ENCODE measurements around the gene CACNA2D3. TPM values are rescaled to one million over a fixed set of nuclear protein-coding genes. Genes with fewer than 3 reads are reported as not detected.

CACNA2D3 gene
- polyA plus RNA-seq, 2 of the 4 experiments (the other 2 are of a cell fraction) = 0.04 to 0.05 TPM

- DNase-seq (ENCODE audit: low read depth in 1 of 2, low spot score in 1 of 2) = no peak
- 18% methylated on average over 4 of the region's 4 CpGs for WGBS (ENCODE audit: missing lambda C conversion rate)
- Histone ChIP-seq H3K4me2 (no peak overlapping the region), H3K4me3 (no peak overlapping the region), H3K4me1 (no peaks in the 10 kb centered on the region), H3K9me3 (no peaks in the 10 kb centered on the region), H3K27ac (no peak overlapping the region)
- ChIA-PET POLR2A (no interaction called here), CTCF (no interaction called here)
- TF ChIP-seq REST (IDR thresholded peaks at IDR 0.05) (no peak), POLR2AphosphoS2 (conservative IDR thresholded peaks at IDR 0.05; ENCODE audit: low read length) (no peak), NFE2L2 (conservative IDR thresholded peaks at IDR 0.05; ENCODE audit: low read length) (no peak), ATOH8 (CRISPR knock-in tag; IDR thresholded peaks at IDR 0.05; ENCODE audit: low read depth) (no peak), CTCF (IDR thresholded peaks at IDR 0.05) (no peak), PBX3 (IDR thresholded peaks at IDR 0.05) (no peak)
- no peak for ATAC-seq
- no peak for FAIRE-seq
These were observed 650.9 kb downstream of the CACNA2D3 start for GRCh38 chr3:54773271-54773670.

GRCh38 chr3:54776601-54777000 is 654.2 kb downstream of the CACNA2D3 start:
- ChIA-PET CTCF (no interaction called here), POLR2A (no interaction called here)
- FAIRE-seq = no peak
- DNase-seq (ENCODE audit: low read depth in 1 of 2, low spot score in 1 of 2) = no peak
- 5% methylated on average over 2 of the region's 2 CpGs for WGBS (ENCODE audit: missing lambda C conversion rate)
- H3K4me2 ChIP-seq = no peak overlapping the region
- ATAC-seq = no peak
- no peak overlapping the region for H3K4me3 ChIP-seq
- H3K4me1 ChIP-seq = no peaks in the 10 kb centered on the region
- TF ChIP-seq TFCP2L1 (CRISPR knock-in tag; IDR thresholded peaks at IDR 0.05) = no peak
- TF ChIP-seq FOSL2 (IDR thresholded peaks at IDR 0.05) = no peak
- TF ChIP-seq FOSL2 (CRISPR knock-in tag; IDR thresholded peaks at IDR 0.05) = no peak
- TF ChIP-seq ESRRA (IDR thresholded peaks at IDR 0.05; ENCODE audit: borderline replicate concordance, low read length) = no peak
- TF ChIP-seq HDAC2 (IDR thresholded peaks at IDR 0.05) = no peak
- TF ChIP-seq EHMT2 (IDR thresholded peaks at IDR 0.05; ENCODE audit: low read depth) = no peak
- no peak for TF ChIP-seq RARB (CRISPR knock-in tag; IDR thresholded peaks at IDR 0.05)
- H3K9me3 ChIP-seq = no peaks in the 10 kb centered on the region
- no peak overlapping the region for H3K27ac ChIP-seq

GRCh38 chr3:54777141-54777540 is 654.8 kb downstream of the CACNA2D3 start:
- ChIA-PET POLR2A (no interaction called here), CTCF (no interaction called here)
- 3% methylated on average over 2 of the region's 2 CpGs for WGBS (ENCODE audit: missing lambda C conversion rate)
- FAIRE-seq (no peak), DNase-seq (ENCODE audit: low read depth in 1 of 2, low spot score in 1 of 2) (no peak), ATAC-seq (no peak)
- no peak overlapping the region for H3K27ac ChIP-seq
- TF ChIP-seq FOSB (CRISPR knock-in tag; IDR thresholded peaks at IDR 0.05) (no peak), CEBPB (IDR thresholded peaks at IDR 0.05) (no peak), POLR2A (IDR thresholded peaks at IDR 0.05; ENCODE audit: low read length) (no peak), SREBF2 (IDR thresholded peaks at IDR 0.05) (no peak), EHMT2 (IDR thresholded peaks at IDR 0.05; ENCODE audit: low read depth) (no peak), PBX3 (IDR thresholded peaks at IDR 0.05) (no peak), HOXB5 (CRISPR knock-in tag; IDR thresholded peaks at IDR 0.05) (no peak), POLR2AphosphoS2 (conservative IDR thresholded peaks at IDR 0.05; ENCODE audit: low read length) (no peak), ELK1 (IDR thresholded peaks at IDR 0.05; ENCODE audit: low read depth, low read length) (no peak), ZFP36 (IDR thresholded peaks at IDR 0.05; ENCODE audit: borderline replicate concordance, partially characterized antibody) (no peak), CHD2 (IDR thresholded peaks at IDR 0.05; ENCODE audit: low read length, partially characterized antibody) (no peak), KDM1A (IDR thresholded peaks at IDR 0.05; ENCODE audit: low read depth) (no peak)
- no peak overlapping the region for H3K4me2 ChIP-seq
- H3K4me1 ChIP-seq = no peaks in the 10 kb centered on the region
- no peak overlapping the region for H3K4me3 ChIP-seq
- H3K9me3 ChIP-seq = no peaks in the 10 kb centered on the region

Measured in A549 (cell line).